Adrenal gland (tissue), 5 donors: ENCODE data around the gene MMP27.

Source experiments
- POLR2A ChIP-seq, 2 donors: fragments of 450-650 bp; IDR thresholded peaks; one replicate each; pipeline ENCODE4 v1.6.1; 2017; ENCODE audit warnings: antibody characterized with exemption in 2 of 2, mild to moderate bottlenecking in 2 of 2, moderate library complexity in 1 of 2
- TF ChIP-seq, protein P1 (sequence below), 6 experiments: fragments of 450-650 bp in 4 of 6; fragments of 200-600 bp in 2 of 6; sonication (generic) in 1 of 6; IDR thresholded peaks; 1 replicate in 5 of 6; 2 replicates in 1 of 6; pipeline versions ENCODE4 v1.5.1 to v1.8.0; 2016 to 2021; ENCODE audit warnings: antibody characterized with exemption in 6 of 6, mild to moderate bottlenecking in 2 of 6, moderate library complexity in 1 of 6
- donor health status: DM: no; HTN: no; CAD: no.

GRCh38 chr11:102685754-102686153 lies 19.8 kb downstream of the MMP27 start:
- TF ChIP-seq, protein P1, sequence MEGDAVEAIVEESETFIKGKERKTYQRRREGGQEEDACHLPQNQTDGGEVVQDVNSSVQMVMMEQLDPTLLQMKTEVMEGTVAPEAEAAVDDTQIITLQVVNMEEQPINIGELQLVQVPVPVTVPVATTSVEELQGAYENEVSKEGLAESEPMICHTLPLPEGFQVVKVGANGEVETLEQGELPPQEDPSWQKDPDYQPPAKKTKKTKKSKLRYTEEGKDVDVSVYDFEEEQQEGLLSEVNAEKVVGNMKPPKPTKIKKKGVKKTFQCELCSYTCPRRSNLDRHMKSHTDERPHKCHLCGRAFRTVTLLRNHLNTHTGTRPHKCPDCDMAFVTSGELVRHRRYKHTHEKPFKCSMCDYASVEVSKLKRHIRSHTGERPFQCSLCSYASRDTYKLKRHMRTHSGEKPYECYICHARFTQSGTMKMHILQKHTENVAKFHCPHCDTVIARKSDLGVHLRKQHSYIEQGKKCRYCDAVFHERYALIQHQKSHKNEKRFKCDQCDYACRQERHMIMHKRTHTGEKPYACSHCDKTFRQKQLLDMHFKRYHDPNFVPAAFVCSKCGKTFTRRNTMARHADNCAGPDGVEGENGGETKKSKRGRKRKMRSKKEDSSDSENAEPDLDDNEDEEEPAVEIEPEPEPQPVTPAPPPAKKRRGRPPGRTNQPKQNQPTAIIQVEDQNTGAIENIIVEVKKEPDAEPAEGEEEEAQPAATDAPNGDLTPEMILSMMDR (IDR thresholded peaks at IDR 0.05): no peak
- no peak for TF ChIP-seq POLR2A (IDR thresholded peaks at IDR 0.05)
